Left ventricle myocardium inferior (tissue), 1 donor: ENCODE data around the gene PXDN. TPM values are rescaled to one million over a fixed set of nuclear protein-coding genes. Genes with fewer than 3 reads are reported as not detected.

Experiments
- DNase-seq: peaks from one replicate; pipeline ENCODE4 v3.0.0-alpha.2; 2020
- H3K27ac ChIP-seq: fragments of 200-600 bp; replicated peaks from 2 replicates; pipeline ENCODE4 v1.8.0; 2021
- H3K27me3 ChIP-seq: fragments of 200-600 bp; 2 replicates; pipeline ENCODE4 v1.8.0; 2021; ENCODE audit warnings: low read depth
- H3K36me3 ChIP-seq: fragments of 200-600 bp; 2 replicates; pipeline ENCODE4 v1.8.0; 2021
- H3K4me1 ChIP-seq: fragments of 200-600 bp; 2 replicates; pipeline ENCODE4 v1.8.0; 2021
- H3K4me3 ChIP-seq: fragments of 200-600 bp; 2 replicates; pipeline ENCODE4 v1.8.0; 2021; ENCODE audit warnings: mild to moderate bottlenecking, moderate library complexity
- H3K9me3 ChIP-seq: fragments of 200-600 bp; replicated peaks from 2 replicates; pipeline ENCODE4 v1.8.0; 2021
- intact Hi-C: fragments of 100-400 bp; cut with micrococcal nuclease; formaldehyde crosslinking; loops from one replicate; pipeline ENCODE4 v1.11.0; 2022
- total RNA-seq: library from RNA; stranded (reverse); fragmentation: NEBNext Ultra II Directional; extraction: Animal tissue kit (Norgen Biotek cat#: 25700); gene quantifications from one replicate; pipeline ENCODE4 v1.2.1, GENCODE V29; 2021
- TF ChIP-seq, protein P1 (sequence below): fragments of 200-600 bp; IDR thresholded peaks from 2 replicates; pipeline ENCODE4 v1.8.0; 2021; ENCODE audit warnings: antibody characterized with exemption, mild to moderate bottlenecking, borderline replicate concordance
- donor health status: DM: no; HTN: yes; CAD: no; lungs with severe emphysema.

PXDN gene
- total RNA-seq, 1 donor from 2014 or later, result 15.7 TPM

- TF ChIP-seq, protein P1, sequence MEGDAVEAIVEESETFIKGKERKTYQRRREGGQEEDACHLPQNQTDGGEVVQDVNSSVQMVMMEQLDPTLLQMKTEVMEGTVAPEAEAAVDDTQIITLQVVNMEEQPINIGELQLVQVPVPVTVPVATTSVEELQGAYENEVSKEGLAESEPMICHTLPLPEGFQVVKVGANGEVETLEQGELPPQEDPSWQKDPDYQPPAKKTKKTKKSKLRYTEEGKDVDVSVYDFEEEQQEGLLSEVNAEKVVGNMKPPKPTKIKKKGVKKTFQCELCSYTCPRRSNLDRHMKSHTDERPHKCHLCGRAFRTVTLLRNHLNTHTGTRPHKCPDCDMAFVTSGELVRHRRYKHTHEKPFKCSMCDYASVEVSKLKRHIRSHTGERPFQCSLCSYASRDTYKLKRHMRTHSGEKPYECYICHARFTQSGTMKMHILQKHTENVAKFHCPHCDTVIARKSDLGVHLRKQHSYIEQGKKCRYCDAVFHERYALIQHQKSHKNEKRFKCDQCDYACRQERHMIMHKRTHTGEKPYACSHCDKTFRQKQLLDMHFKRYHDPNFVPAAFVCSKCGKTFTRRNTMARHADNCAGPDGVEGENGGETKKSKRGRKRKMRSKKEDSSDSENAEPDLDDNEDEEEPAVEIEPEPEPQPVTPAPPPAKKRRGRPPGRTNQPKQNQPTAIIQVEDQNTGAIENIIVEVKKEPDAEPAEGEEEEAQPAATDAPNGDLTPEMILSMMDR, result no peak
- Histone ChIP-seq H3K4me1 (peaks cover 21% of the 10 kb centered on the region), H3K27ac (no peak overlapping the region), H3K4me3 (no peak overlapping the region), H3K27me3 (no peaks in the 10 kb centered on the region), H3K9me3 (no peaks in the 10 kb centered on the region), H3K36me3 (peaks cover 73% of the 10 kb centered on the region)
- DNase-seq, result no peak
- intact Hi-C loops, result no loop called here
These were observed 65.7 kb downstream of the PXDN start for GRCh38 chr2:1678609-1679008.

DNA sequence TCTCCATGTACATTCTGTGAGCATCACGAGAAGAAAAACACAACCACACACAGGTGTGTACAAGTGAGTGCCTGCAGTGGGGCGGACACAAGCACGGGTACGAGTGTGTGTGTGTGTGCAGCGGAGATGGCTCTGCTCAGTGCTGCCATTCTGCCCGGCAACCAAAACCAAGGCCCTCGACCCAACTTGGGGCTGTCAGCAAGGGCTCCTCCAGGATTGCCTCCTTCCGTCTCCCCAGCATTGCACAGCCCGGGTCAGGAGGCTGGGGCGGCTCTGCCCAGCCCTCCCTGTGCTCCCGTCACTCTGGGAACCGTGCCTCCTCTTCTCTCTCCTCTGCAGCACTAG is 66.5 kb downstream of the PXDN start:
- Histone ChIP-seq H3K4me3 (no peak overlapping the region), H3K9me3 (no peaks in the 10 kb centered on the region), H3K36me3 (peaks cover 79% of the 10 kb centered on the region), H3K27ac (no peak overlapping the region), H3K27me3 (no peaks in the 10 kb centered on the region), H3K4me1 (peaks cover 21% of the 10 kb centered on the region)
- intact Hi-C loops, result no loop called here
- no peak for DNase-seq
- TF ChIP-seq, protein P1, result no peak

DNA sequence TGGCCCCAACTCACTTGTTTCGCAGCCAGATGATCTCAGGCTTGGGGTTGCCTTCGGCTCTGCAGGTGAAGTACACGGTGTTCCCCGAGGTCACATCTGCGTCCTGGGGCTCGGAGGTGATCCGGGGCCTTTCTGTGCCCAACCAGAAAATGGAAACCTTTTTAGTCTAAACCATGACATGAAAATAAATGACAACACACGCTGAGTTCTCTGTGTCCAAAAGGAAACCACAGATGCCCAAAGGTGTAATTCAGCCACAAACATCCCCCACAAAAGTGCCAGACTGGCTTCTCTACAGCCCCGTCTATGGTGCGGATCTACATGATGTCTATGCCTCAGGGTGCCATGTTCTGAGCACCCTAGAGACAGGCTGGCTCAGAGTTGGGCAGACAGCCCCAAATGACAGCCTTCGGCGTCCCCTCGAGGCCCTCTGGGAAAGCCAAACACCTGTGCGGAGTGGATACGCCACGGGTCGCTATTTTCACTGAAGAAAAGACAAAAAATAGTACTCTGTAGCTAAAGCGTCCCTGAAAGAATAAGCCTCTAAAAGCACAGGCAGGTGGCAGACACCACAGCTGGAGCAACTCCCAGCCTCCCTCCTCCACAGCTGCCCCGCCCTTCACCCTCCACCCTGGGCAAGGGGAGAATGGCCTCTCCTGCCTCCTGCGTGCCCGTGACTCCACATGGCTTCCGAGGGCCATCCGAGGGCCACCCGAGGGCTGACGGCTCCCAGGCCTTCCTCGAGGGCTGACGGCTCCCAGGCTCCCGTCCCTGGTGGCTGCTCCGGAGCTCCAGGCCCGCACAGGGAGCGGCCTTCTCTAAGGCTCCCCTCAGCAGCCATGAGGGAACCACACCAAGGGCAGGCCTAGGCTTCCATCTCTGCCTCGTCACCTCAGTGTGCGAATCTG is 67.1 kb downstream of the PXDN start:
- no peak overlapping the region for H3K27ac ChIP-seq
- no peak for DNase-seq
- H3K36me3 ChIP-seq, result peaks cover 82% of the 10 kb centered on the region

DNA sequence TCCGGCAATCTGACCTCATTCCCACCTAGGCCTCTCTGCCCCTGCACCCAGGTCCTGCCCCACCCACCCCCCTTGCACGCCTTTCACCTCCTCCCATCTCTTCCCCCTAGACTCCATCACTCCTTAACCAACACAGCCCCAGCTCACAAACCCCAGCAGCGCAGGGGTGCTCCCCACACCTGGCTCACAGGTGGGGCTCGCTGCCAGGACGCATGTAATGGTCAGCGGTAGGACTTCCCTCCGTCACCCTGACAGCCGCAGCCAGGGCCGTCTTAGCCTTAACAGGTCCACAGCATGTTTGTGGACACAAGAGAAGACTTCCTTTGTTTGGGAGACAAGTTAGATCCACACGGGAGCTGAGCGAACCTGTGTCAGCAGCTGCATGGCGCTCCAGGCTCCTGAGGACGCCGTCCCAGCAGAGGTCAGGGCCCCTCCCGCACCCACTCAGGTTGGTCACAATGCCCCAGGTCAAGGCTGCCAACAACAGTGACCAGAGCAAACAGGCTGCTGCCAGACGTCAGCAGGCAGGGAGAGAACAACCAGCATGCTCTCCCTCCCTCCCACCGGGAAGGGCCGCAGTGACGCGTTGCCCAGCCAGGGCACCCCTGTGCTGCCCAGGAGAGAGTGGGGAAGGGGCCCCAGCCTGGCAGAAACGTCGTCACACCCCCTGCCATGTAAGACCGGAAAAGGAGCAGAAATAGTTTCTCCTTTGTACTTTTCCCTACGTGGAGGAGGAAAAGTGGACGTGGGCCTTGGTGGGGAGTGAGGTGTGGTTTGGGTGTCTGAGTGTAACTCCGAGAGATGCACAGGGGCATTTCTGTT is 68.0 kb downstream of the PXDN start:
- Histone ChIP-seq H3K36me3 (peaks cover 84% of the 10 kb centered on the region), H3K27me3 (no peaks in the 10 kb centered on the region), H3K27ac (no peak overlapping the region), H3K4me3 (no peak overlapping the region), H3K4me1 (peaks cover 8% of the 10 kb centered on the region), H3K9me3 (no peaks in the 10 kb centered on the region)
- TF ChIP-seq, protein P1, result no peak
- intact Hi-C loops, result no loop called here
- no peak for DNase-seq

More for the DNA sequence above, 67.1 kb downstream of the PXDN start:
- H3K9me3 ChIP-seq, result no peaks in the 10 kb centered on the region
- intact Hi-C loops, result no loop called here
- H3K27me3 ChIP-seq, result no peaks in the 10 kb centered on the region
- TF ChIP-seq, protein P1, result no peak
- H3K4me3 ChIP-seq, result no peak overlapping the region
- H3K4me1 ChIP-seq, result peaks cover 17% of the 10 kb centered on the region

DNA sequence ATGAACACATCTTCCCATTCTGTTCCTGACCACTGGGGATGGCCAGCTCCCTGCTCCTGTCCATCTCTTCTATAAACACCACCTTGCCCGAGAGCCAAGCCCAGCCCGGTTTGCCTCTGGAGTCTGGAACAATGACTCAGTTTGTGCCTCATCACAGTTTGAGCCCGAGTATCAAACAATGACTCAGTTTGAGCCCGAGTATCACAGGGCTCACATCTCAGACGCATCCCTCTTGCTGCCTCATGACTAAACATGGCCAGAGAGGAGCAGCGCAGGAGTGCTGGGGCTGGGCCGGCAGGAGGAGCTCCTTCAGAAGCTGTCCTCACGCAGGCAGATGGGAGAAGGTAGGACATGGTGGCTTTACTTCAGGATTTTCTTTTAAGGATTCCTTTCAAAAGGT is 68.7 kb downstream of the PXDN start:
- TF ChIP-seq, protein P1, result no peak
- H3K36me3 ChIP-seq, result peaks cover 79% of the 10 kb centered on the region
- H3K27me3 ChIP-seq, result no peaks in the 10 kb centered on the region
- no peak for DNase-seq
- H3K4me1 ChIP-seq, result peaks cover 2% of the 10 kb centered on the region
- no peaks in the 10 kb centered on the region for H3K9me3 ChIP-seq
- intact Hi-C loops, result no loop called here
- H3K27ac ChIP-seq, result no peak overlapping the region
- H3K4me3 ChIP-seq, result no peak overlapping the region
